Urothelium cell line (cell line): Measurements from ENCODE around the gene GLI3.

Source experiments
- DNase-seq: peaks from one replicate; pipeline ENCODE4 v3.0.0; 2011; ENCODE audit warnings: low spot score, mixed read lengths
- FAIRE-seq: peaks from 2 replicates; lab custom pipeline; 2011; peaks lifted over from hg19 to GRCh38; lab: Jason Lieb, UNC

Gene GLI3

DNA sequence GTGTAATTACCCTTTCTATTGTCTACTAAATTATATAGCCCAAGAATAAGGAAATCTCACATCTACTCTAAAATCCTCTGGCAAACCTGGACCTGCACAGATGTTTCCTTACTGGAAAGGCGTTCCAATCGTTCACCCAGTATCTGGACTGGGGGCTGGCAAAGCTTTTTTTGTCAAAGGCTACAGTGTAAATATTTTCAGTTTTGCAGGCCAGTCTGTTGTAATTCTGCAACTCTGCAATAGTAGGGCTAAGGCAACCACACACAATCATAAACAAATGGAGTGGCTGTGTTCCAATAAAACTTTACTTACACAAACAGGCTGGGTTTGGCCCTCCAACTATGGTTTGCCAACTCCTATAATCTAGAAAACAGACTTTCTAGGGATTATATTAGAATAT lies 56.2 kb downstream of the GLI3 start:
- FAIRE-seq (no peak), DNase-seq (no peak)

- peak; percentile 35 for FAIRE-seq
- DNase-seq: no peak
These were observed 60.3 kb downstream of the GLI3 start for GRCh38 chr7:42176724-42177101.

- DNase-seq (no peak), FAIRE-seq (no peak)
These were observed 60.9 kb downstream of the GLI3 start for GRCh38 chr7:42175834-42176723.

DNA sequence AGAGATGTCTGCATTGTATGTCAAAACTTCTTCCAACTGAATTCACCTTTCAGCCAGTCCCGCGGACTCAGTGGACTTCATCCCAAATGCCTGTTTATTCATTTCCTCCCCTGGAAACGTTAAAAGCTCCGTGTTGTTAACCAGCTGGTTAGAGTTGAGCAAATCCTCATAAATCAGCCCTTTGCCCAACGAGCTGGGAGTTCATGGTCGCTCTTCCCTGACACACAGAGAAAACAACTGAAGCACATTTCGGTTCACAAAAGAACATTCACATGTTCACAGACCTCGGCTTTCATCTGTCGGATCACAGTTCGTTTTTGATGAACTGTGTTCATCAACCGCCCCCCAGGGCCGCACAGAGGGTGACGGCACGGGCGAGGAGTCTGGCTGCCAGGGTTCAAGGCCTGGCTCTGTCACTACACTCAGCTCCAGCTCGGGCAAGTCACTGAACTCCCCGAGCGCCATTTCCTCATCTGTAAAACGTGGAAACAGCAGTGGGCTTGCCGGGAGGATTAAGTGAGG lies 62.6 kb downstream of the GLI3 start:
- FAIRE-seq (no peak), DNase-seq (no peak)

GRCh38 chr7:42170724-42171123 lies 66.3 kb downstream of the GLI3 start:
- no peak for FAIRE-seq
- DNase-seq: peak; percentile 57

GRCh38 chr7:42168512-42168911 lies 68.5 kb downstream of the GLI3 start:
- no peak for FAIRE-seq
- no peak for DNase-seq

DNA sequence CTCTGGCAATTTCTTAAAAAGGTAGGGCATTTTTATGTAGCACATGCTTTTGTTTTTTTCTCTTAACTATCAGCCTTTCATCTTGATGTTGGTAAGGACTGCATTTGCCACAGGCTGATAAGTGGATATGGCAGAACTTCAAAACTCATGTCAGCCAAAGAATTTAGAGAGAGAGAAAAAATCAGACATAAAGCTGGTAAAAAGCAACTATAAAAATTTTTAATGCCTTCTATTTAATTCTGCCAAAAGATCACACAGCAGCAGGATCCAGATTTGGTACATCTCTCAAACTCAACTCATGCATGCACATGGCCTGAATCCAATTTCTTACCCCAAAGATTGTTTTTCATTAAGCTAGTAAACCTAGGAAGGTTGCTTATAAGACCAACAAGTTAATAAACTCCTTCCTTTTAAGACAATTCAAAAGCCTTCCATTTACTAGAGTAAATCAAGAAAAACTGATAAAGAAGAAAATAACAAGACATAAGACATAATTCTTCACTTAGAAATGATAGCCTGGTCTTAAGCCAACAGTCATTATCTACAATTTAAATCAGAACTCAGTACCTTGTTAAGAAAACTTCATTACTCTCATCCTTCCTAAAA lies 69.3 kb downstream of the GLI3 start:
- DNase-seq: no peak
- FAIRE-seq: no peak

DNA sequence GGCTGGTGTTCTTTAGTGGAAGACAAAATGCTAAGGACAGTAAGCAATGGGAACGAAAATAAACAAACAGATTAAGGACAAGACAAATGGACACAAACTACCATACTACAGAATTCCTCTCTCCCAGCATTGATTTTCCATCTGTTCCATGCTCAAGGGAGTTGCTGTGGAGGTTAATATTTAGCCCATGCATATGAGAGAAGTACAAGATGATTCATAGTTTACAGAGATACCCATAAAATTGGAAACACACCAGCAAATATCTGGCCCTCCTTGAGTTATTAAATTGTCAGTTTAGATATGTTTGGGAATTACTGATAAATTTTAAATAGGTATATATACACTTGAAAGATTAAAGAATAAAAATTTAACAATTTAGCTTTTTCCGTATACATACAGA lies 69.8 kb downstream of the GLI3 start:
- DNase-seq (no peak), FAIRE-seq (peak; percentile 23)

DNA sequence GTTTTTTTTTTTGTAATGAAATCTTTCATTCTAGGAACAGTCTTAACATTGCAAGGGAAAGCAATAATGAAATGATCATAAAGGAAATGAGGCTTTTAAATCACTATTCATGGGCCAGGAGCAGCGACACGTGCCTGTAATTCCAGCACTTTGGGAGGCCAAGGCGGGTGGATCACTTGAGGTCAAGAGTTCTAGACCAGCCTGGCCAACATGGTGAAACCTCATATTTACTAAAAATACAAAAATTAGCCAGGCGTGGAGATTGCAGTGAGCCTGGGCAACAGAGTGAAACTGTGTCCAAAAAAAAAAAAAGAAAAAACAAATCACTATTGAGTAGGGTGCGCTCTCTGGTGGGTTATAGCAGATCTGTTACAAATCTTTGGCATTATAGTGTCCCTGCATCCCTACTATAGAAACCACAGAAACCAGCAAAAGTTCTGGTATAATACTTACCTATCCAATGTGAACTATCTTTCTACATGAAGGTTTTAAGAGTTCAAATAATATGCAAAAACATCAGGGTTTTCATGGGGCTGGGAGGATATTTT lies 72.1 kb downstream of the GLI3 start:
- DNase-seq (no peak), FAIRE-seq (no peak)

GRCh38 chr7:42162560-42163325 lies 74.3 kb downstream of the GLI3 start:
- no peak for DNase-seq
- FAIRE-seq: no peak

- no peak for DNase-seq
- FAIRE-seq: no peak
These were observed 75.3 kb downstream of the GLI3 start for GRCh38 chr7:42161719-42162118.

GRCh38 chr7:42161110-42161509 lies 75.9 kb downstream of the GLI3 start:
- no peak for DNase-seq
- FAIRE-seq: no peak

- DNase-seq (no peak), FAIRE-seq (no peak)
These were observed 77.9 kb downstream of the GLI3 start for GRCh38 chr7:42159130-42159529.

DNA sequence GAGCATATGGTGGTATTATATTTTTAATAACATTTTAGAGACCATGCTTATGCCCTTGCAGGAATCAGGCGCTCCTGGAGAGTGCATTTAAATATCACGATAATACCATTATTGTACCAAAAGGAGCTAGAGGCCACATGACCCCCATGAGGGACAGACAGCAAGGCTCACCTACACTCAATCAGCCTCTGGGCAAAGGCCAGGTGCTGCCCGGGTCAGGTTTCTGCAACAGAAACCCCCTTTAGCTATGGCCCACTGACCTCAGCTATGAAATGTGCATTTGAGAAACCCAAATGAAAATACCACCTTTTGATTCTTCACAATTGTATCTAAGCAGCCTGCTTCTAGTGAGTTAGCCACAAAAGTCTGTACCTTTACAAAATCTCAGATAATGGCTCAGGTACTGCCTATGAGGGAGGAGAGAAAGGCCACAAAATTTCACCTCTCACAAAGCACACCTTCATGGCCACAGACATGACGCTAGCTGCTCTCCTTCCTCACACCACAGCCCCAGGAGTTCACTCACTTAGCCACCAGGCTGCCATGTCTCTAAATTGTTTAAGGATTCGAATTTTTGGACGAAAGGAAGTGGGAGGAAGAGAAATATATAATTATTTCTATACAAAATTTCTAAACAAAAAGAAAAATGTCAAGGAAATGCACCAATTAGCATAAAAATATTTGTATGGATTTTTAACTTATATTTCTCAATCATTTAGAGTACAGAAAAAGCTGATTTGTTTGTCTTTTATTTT lies 79.9 kb downstream of the GLI3 start:
- DNase-seq: no peak
- FAIRE-seq: no peak

DNA sequence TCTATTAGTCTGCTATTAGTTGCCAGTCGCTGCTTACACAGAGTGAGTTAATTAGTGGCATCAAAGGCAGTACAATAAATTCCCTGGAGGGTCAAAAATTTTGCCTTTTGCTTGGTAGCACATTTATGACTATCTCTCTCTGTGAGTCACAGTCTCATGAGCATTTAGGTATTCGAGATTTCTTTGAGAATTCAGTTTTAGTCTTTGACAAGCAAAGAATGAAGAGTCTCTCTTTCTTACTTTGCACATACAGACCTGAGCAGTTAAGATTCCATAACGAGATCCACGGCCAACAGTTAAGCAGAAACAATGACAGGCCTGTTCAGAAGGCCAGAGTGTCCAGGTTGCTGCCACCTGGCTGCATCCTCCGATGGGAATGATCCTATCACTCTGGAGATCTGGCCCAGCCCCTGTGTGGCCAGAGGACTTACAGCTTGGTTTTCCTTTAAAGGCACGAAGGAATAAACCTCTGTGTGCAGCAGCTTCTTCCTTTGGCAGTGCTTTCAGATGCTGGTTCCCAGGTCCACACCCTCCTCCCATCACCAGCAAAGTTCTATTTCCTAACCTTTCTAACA lies 80.6 kb downstream of the GLI3 start:
- no peak for DNase-seq
- FAIRE-seq: no peak

GRCh38 chr7:42155584-42156290 lies 81.3 kb downstream of the GLI3 start:
- no peak for DNase-seq
- no peak for FAIRE-seq

DNA sequence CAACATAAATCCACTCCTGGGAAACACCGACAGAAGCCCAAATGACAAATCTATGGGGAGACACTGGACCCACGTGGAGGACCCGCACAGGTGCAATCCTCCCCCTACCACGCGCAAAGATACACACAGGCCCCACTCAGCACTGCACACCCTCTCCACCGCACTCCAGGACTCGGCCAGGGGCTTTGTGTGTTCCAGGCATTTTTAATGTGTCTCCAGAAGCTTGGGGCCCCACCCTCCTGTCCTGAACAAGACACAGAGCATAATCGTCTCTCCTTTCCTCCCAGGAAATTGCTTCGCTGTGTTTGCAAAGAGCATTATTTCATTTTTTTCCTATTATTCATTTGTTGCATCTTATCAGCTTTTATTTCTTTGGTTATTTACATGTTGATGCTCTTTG lies 82.8 kb downstream of the GLI3 start:
- DNase-seq: no peak
- FAIRE-seq: no peak

DNA sequence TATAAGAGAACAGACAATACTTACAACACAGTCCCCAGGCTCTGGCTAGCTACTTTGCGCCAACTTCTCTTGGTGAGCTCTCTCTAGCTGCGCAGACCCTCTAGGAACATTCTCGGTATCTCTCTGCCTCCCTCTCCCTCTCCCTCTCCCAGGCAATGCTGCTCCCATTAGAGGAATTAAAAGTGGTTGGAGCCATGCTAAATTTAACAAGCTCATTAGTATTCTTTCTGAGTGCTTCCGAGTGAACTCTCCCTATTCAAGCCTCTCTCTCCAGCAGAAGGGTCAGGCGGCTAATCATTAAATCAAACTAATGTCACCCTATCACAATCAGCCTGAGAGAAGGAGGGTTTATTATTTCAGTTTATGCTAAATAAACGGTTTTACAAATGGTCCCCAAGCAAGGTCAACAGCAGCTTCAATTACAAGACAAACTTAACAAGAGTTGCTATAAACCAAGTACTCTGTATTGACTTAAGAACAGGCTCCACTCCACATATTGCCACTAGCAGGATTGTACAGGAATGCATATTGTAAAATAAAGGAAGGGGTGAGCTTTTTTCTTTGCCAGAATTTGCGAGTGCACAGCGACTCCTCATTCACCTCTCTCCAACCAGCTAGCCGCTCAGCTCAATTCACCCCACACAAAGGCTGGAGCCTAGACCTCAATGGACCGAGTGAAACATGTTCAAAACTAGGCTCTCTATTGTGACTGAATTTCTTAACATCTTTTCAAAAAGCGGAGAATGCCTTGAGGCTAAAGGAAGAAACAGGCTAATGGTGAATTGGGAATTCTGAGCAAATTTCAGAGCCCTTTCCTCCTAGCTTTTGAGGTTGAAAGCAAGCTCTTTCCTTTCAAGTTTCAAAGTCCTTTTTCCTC lies 84.4 kb downstream of the GLI3 start:
- DNase-seq (no peak), FAIRE-seq (no peak)

- DNase-seq: no peak
- no peak for FAIRE-seq
These were observed 85.7 kb downstream of the GLI3 start for GRCh38 chr7:42151309-42151708.
